Lower lobe of right lung (tissue), 2 donors: Measurements from ENCODE around the gene ALOXE3. TPM values are rescaled to one million over a fixed set of nuclear protein-coding genes. Genes with fewer than 3 reads are reported as not detected.
A peak's percentile ranks its signal among the peaks of the same experiment; 100 is the strongest.

Source experiments
- ATAC-seq, 2 donors: fragments of 200-7000 bp; cut with Tn5 transposase; one replicate each; pipeline ENCODE4 v1.9.1; 2020 to 2022; ENCODE audit warnings: mild to moderate bottlenecking in 2 of 2, moderate library complexity in 2 of 2
- DNase-seq: peaks from one replicate; pipeline ENCODE4 v3.0.0-alpha.2; 2020
- H3K27ac ChIP-seq: fragments of 200-600 bp; one replicate; pipeline ENCODE4 v1.8.0; 2022
- H3K27me3 ChIP-seq: fragments of 200-600 bp; one replicate; pipeline ENCODE4 v1.8.0; 2022; ENCODE audit warnings: low read depth
- H3K36me3 ChIP-seq: fragments of 200-600 bp; one replicate; pipeline ENCODE4 v1.8.0; 2022; ENCODE audit warnings: mild to moderate bottlenecking
- H3K4me1 ChIP-seq: fragments of 200-600 bp; one replicate; pipeline ENCODE4 v1.8.0; 2022
- H3K4me3 ChIP-seq: fragments of 200-600 bp; one replicate; pipeline ENCODE4 v1.8.0; 2022; ENCODE audit warnings: mild to moderate bottlenecking
- H3K9me3 ChIP-seq: fragments of 200-600 bp; one replicate; pipeline ENCODE4 v1.8.0; 2022
- intact Hi-C: fragments of 100-400 bp; cut with DNase I; formaldehyde crosslinking; loops from one replicate; pipeline ENCODE4 v1.11.0; 2022
- total RNA-seq: library from RNA; stranded (reverse); fragmentation: NEBNext Ultra II Directional; extraction: Animal tissue kit (Norgen Biotek cat#: 25700); gene quantifications from one replicate; pipeline ENCODE4 v1.2.1, GENCODE V29; 2021
- TF ChIP-seq, protein P1 (sequence below): fragments of 200-600 bp; IDR thresholded peaks from one replicate; pipeline ENCODE4 v1.8.0; 2022; ENCODE audit warnings: antibody characterized with exemption, mild to moderate bottlenecking
- donor health status: DM: no; HTN: yes; CAD: no; lungs with severe emphysema.

The ALOXE3 gene
- total RNA-seq, 1 donor from 2014 or later = not detected

DNA sequence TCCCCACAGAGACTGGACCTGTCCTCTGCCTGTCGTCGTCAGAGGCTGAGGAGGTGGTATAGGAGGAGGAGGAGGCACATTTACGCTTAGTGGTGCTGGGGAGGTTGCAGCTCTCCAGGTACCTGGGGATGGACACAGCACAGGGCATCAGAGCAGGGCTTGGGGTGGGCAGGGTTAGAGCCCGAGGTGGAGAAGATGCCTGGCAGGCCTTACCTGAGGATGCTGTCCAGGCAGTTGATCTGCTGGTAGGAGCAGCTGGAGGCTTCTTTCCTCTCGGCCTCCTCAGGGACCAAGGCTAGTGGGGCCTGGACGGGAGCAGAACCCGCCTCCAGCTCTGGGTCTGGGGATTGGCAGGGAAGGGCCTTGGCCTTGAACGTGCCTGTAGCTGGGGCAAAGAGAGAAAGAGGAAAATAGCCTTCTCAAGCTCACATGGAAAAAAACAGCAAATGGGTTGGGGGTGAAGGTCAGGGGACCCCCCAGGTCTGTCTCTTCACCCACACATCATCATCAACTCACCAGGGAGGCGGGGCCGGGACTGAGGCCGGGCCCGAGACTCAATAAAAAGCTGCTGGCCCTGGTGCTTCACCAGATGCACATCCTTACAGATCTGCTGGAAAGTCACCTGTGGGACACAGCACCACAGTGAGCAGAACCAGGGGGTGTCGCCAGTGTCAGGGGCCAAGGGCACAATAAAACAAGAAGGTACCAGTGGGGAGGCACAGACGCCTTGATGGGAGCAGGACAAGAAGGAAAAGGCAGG lies 28.2 kb upstream of the ALOXE3 start:
- ATAC-seq (no peak), DNase-seq (no peak)
- peak overlapping the region; percentile 27 for H3K27ac ChIP-seq
- TF ChIP-seq, protein P1, sequence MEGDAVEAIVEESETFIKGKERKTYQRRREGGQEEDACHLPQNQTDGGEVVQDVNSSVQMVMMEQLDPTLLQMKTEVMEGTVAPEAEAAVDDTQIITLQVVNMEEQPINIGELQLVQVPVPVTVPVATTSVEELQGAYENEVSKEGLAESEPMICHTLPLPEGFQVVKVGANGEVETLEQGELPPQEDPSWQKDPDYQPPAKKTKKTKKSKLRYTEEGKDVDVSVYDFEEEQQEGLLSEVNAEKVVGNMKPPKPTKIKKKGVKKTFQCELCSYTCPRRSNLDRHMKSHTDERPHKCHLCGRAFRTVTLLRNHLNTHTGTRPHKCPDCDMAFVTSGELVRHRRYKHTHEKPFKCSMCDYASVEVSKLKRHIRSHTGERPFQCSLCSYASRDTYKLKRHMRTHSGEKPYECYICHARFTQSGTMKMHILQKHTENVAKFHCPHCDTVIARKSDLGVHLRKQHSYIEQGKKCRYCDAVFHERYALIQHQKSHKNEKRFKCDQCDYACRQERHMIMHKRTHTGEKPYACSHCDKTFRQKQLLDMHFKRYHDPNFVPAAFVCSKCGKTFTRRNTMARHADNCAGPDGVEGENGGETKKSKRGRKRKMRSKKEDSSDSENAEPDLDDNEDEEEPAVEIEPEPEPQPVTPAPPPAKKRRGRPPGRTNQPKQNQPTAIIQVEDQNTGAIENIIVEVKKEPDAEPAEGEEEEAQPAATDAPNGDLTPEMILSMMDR = no peak
- no peak overlapping the region for H3K4me3 ChIP-seq
- H3K4me1 ChIP-seq = peaks cover 29% of the 10 kb centered on the region
- H3K27me3 ChIP-seq = no peaks in the 10 kb centered on the region
- intact Hi-C loops = no loop called here
- H3K36me3 ChIP-seq = peaks cover 95% of the 10 kb centered on the region
- H3K9me3 ChIP-seq = no peaks in the 10 kb centered on the region

DNA sequence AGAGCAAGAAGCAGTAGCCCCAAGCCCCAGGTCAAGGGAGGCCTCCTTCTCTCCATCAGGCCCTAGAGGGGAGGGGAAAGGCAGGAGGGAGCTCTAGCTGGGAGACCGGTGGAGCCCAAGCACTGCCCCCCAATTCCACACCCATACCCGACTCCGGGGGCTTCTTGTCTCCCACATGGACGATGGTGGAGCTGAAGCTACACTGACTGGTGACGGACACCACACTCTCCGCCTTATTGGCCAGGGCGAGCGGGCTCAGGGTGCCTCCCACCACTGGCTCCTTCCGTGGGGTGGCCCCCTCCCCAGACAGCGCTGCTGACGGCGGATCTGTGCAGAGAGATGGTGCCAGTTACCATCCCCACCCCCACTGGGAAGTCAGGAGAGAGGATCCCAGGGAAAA lies 27.5 kb upstream of the ALOXE3 start:
- Histone ChIP-seq H3K27me3 (no peaks in the 10 kb centered on the region), H3K4me3 (no peak overlapping the region), H3K4me1 (peaks cover 26% of the 10 kb centered on the region), H3K27ac (no peak overlapping the region), H3K9me3 (no peaks in the 10 kb centered on the region), H3K36me3 (peaks cover 100% of the 10 kb centered on the region)
- DNase-seq (peak; percentile 41), ATAC-seq (no peak)
- TF ChIP-seq, protein P1 = no peak
- intact Hi-C loops = no loop called here

DNA sequence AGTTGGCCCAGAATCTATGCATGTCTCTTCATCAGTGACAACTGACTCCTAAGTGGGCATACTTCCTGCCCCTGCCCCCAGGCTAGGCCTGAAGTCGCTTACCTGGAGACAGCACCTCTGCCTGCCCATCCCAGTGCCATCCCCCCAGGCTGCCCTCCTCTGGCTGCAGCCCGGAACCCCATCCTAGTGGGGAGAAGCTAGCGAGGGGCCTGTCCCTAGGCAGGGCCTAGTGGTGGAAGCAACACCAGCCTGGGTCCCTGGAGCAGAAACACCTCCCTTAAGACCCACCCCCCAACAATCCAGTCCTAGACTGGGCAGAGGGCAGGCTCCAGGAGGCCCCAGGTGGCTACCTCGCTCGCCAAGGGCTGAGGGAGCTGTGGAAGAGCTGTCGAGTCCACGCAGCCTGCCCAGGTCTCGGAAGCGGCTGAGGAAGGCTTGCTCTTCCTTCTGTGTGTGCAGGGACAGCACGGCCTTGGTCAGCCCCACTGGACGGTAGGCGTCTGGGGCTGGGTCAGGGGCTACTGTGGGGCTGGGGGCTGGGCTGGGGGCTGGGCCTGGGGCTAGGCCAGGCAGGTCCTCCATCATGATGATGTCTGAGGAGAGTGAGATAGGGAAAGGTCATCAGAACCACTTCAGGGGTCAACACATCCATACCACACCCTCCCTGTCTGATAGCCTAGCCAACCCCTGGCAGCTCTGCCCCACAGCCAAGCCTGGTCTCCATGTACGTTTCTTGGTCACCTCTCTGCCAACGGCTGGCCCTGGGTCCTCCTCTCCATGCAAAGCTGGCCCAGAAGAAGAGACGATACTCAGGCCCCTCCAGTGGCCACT lies 26.3 kb upstream of the ALOXE3 start:
- ATAC-seq (peak in 1 of 2 donors; percentile 2), DNase-seq (peak; percentile 40)
- no peaks in the 10 kb centered on the region for H3K27me3 ChIP-seq
- H3K4me1 ChIP-seq = peaks cover 26% of the 10 kb centered on the region
- no peaks in the 10 kb centered on the region for H3K9me3 ChIP-seq
- TF ChIP-seq, protein P1 = no peak
- H3K27ac ChIP-seq = no peak overlapping the region
- H3K4me3 ChIP-seq = no peak overlapping the region
- H3K36me3 ChIP-seq = peaks cover 100% of the 10 kb centered on the region
- intact Hi-C loops = no loop called here

DNA sequence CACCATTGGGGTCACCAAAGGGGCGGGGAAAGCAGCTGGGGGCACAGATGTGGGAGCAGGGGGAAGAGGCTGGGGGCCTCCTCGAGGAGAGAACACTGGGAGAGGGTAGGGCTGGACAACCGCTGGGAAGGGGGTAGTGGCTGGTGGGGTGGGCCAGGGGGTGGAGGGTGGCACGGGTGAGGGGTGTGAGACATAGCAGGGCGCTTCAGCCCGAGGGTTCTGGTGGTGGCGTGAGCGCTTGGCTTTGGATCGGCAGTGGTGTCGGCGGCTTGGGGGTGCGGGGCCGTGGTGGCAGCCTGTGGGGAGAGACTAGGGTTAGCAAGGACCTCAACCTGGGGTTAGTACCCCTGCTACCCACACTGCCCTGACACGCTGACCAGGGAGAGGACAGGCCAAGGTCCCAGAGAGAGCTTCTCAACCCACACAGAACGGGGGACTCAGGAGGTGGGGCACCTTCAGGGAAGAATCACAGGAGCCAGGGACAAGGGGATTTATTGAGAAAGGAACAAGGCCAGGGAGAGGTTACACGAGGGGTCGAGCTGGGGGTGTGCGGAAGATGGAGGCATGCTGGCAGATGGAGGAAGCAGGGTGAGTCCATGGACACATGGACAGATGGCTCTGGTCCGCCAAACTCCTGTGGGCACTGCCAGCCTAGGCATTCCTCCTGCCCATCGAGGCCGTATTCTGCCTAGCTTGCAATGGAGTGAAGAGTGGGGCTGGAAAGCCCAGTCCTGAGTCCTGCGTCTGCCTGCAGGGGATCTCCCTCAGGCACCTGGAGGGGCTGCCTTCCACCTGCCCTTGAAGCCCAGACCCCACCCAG lies 25.5 kb upstream of the ALOXE3 start:
- Histone ChIP-seq H3K4me3 (no peak overlapping the region), H3K27ac (no peak overlapping the region), H3K9me3 (no peaks in the 10 kb centered on the region), H3K4me1 (peaks cover 27% of the 10 kb centered on the region), H3K36me3 (peaks cover 97% of the 10 kb centered on the region), H3K27me3 (no peaks in the 10 kb centered on the region)
- ATAC-seq (no peak), DNase-seq (peak; percentile 45)
- TF ChIP-seq, protein P1 = no peak
- intact Hi-C loops = no loop called here

DNA sequence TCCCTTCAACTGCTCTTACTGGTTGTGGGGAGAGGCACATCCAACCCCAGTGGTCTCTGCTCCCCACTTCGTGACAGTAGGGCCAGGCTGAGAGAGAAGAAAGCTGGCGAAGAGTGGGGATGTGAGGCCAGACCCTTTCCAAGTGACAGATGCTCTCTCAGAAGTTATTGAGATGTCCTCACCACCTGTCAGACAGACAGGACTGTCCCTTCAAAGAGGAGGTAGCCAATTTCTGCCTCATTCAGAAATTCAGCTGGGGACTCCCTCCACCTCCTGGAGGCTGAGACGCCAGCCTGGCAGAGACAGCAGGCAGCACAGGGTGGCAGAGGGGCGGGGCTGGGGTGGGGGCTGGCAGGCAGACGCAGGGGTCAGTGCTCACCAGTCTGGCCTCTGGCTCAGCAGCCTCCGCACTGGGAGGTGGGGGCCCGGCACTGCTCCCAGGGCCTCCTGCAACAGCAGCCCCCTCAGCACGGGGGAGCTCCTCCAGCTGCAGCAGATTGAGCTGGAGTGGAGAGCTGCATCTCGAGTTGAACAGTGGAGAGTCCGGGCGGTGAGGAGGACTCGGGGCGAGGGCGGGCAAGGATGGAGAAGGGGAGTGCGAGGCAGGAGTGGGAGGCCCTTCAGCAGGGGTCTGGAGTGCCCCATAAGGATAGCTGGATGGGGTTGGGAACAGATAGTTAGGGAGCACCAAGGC lies 24.7 kb upstream of the ALOXE3 start:
- intact Hi-C loops = no loop called here
- TF ChIP-seq, protein P1 = no peak
- DNase-seq (no peak), ATAC-seq (no peak)
- no peaks in the 10 kb centered on the region for H3K9me3 ChIP-seq
- peaks cover 28% of the 10 kb centered on the region for H3K4me1 ChIP-seq
- no peak overlapping the region for H3K27ac ChIP-seq
- H3K4me3 ChIP-seq = no peak overlapping the region
- no peaks in the 10 kb centered on the region for H3K27me3 ChIP-seq
- H3K36me3 ChIP-seq = peaks cover 89% of the 10 kb centered on the region
